B cell (primary cell): Measurements from ENCODE around the gene SLC47A2. TPM values are rescaled to one million over a fixed set of nuclear protein-coding genes. Genes with fewer than 3 reads are reported as not detected.

Source experiments
- ATAC-seq: fragments of 200-7000 bp; cut with Tn5 transposase; one replicate; pipeline ENCODE4 v1.10.0; 2021; ENCODE audit warnings: low read depth, mild to moderate bottlenecking, moderate number of reproducible peaks, moderate library complexity
- CTCF ChIA-PET: fragments of 350-600 bp; sonication (Branson Sonifier 250); formaldehyde crosslinking; loops from one replicate; lab custom pipeline; 2021; ENCODE audit warnings: antibody characterized with exemption, inconsistent platforms; lab: Charles Lee
- POLR2A ChIA-PET: fragments of 350-600 bp; sonication (Branson Sonifier 250); formaldehyde crosslinking; loops from one replicate; lab custom pipeline; 2021; ENCODE audit warnings: antibody characterized with exemption; lab: Charles Lee
- DNase-seq: peaks from one replicate; pipeline ENCODE4 v3.0.0; 2013
- H2AFZ ChIP-seq: 2 replicates; pipeline ENCODE4 v1.6.1; 2012; ENCODE audit warnings: mild to moderate bottlenecking, low read depth, low read length; ENCODE audit not compliant: insufficient read depth, poor library complexity, severe bottlenecking
- H3K27ac ChIP-seq, 2 donors: 1 replicate in 1 of 2; 2 replicates in 1 of 2; pipeline ENCODE4 v1.5.1; 2012 to 2013; ENCODE audit warnings: low read length in 2 of 2, mild to moderate bottlenecking in 2 of 2, moderate library complexity in 1 of 2
- H3K27me3 ChIP-seq, 4 experiments: fragments of 200-600 bp in 1 of 4; sonication (generic) in 1 of 4; replicated peaks in 1 of 4; 1 replicate in 2 of 4; 2 replicates in 2 of 4; pipeline versions ENCODE4 v1.6.1 to v1.7.0; 2013 to 2016; ENCODE audit warnings: low read length in 3 of 4, mild to moderate bottlenecking in 2 of 4, mixed read lengths in 1 of 4, moderate library complexity in 1 of 4; ENCODE audit not compliant: insufficient read depth in 4 of 4, control insufficient read depth in 3 of 4; ENCODE audit errors: control extremely low read depth in 1 of 4
- H3K36me3 ChIP-seq, 2 experiments: replicated peaks in 1 of 2; 1 replicate in 1 of 2; 2 replicates in 1 of 2; pipeline versions ENCODE4 v1.6.1 to v1.7.1; 2013; ENCODE audit warnings: low read length in 1 of 2; ENCODE audit not compliant: insufficient read depth in 2 of 2, control insufficient read depth in 1 of 2; ENCODE audit errors: control extremely low read depth in 1 of 2, extremely low read depth in 1 of 2
- H3K4me1 ChIP-seq, 2 donors: fragments of 200-600 bp in 1 of 2; sonication (generic) in 1 of 2; 1 replicate in 1 of 2; 2 replicates in 1 of 2; pipeline versions ENCODE4 v1.5.1 to v1.6.1; 2013 to 2017; ENCODE audit warnings: low read length in 2 of 2; ENCODE audit not compliant: control insufficient read depth in 2 of 2, insufficient read depth in 2 of 2
- H3K4me2 ChIP-seq: replicated peaks from 2 replicates; pipeline ENCODE3; 2012; ENCODE audit warnings: mild to moderate bottlenecking, low read depth, low read length; ENCODE audit not compliant: poor library complexity, severe bottlenecking
- H3K4me3 ChIP-seq, 5 experiments: fragments of 200-600 bp in 1 of 5; sonication (generic) in 1 of 5; 1 replicate in 3 of 5; 2 replicates in 2 of 5; pipeline versions ENCODE4 v1.5.1 to v1.7.0; 2011 to 2016; ENCODE audit warnings: low read length in 4 of 5, mild to moderate bottlenecking in 4 of 5, low read depth in 2 of 5, control low read depth in 1 of 5, moderate library complexity in 1 of 5; ENCODE audit not compliant: insufficient read depth in 1 of 5; ENCODE audit errors: control extremely low read depth in 1 of 5, extremely low read depth in 1 of 5
- H3K79me2 ChIP-seq: fragments of 200-600 bp; sonication (generic); one replicate; pipeline ENCODE4 v1.6.0; 2016; ENCODE audit warnings: low read length; ENCODE audit not compliant: control insufficient read depth, insufficient read depth
- H3K9ac ChIP-seq: fragments of 200-600 bp; sonication (generic); 2 replicates; pipeline ENCODE4 v1.6.1; 2017; ENCODE audit warnings: mild to moderate bottlenecking, low read length, moderate library complexity
- H3K9me3 ChIP-seq, 3 donors: one replicate each; pipeline versions ENCODE4 v1.6.1 to v1.7.1; 2013; ENCODE audit warnings: low read length in 2 of 3; ENCODE audit not compliant: control insufficient read depth in 2 of 3, insufficient read depth in 1 of 3; ENCODE audit errors: control extremely low read depth in 1 of 3
- H4K20me1 ChIP-seq: 2 replicates; pipeline ENCODE4 v1.6.0; 2012; ENCODE audit warnings: mild to moderate bottlenecking, low read length; ENCODE audit not compliant: insufficient read depth, control insufficient read depth, poor library complexity, severe bottlenecking
- H3K27ac Mint-ChIP-seq: one replicate; pipeline ENCODE4 v1.8.0; 2021; ENCODE audit warnings: mixed read lengths
- H3K27me3 Mint-ChIP-seq: one replicate; pipeline ENCODE4 v1.8.0; 2021; ENCODE audit warnings: mixed read lengths
- H3K4me1 Mint-ChIP-seq: one replicate; pipeline ENCODE4 v1.8.0; 2021; ENCODE audit warnings: mixed read lengths
- H3K4me3 Mint-ChIP-seq: one replicate; pipeline ENCODE4 v1.8.0; 2021; ENCODE audit warnings: mixed read lengths
- H3K9me3 Mint-ChIP-seq: one replicate; pipeline ENCODE4 v1.8.0; 2022; ENCODE audit warnings: mixed read lengths; ENCODE audit not compliant: insufficient read depth
- CTCF ChIP-seq: fragments of 200-600 bp; IDR thresholded peaks from one replicate; pipeline ENCODE4 v1.8.0; 2022; ENCODE audit warnings: antibody characterized with exemption, mild to moderate bottlenecking
- EZH2 ChIP-seq: IDR thresholded peaks from 2 replicates; pipeline ENCODE4 v1.6.1; 2012; ENCODE audit warnings: borderline replicate concordance, low read depth, mild to moderate bottlenecking, moderate library complexity, low read length; ENCODE audit not compliant: insufficient read depth, poor library complexity, severe bottlenecking
- WGBS: methylation state at CpG from one replicate; pipeline ENCODE4 v1.1.5; 2013; ENCODE audit warnings: missing lambda C conversion rate; ENCODE audit not compliant: insufficient coverage; 5-methylcytosine and 5-hydroxymethylcytosine counted together
- intact Hi-C: fragments of 100-400 bp; cut with micrococcal nuclease; formaldehyde crosslinking; loops from one replicate; pipeline ENCODE4 v1.10.0; 2022
- polyA plus RNA-seq: library from polyadenylated mRNA; depleted of rRNA; stranded (reverse); fragments of >200 nt; gene quantifications from 2 replicates; pipeline ENCODE4 v1.2.3, GENCODE V29; 2012
- total RNA-seq, 2 donors: library from RNA; stranded (reverse); fragments of 120-200 nt in 1 of 2; gene quantifications; 1 replicate in 1 of 2; 2 replicates in 1 of 2; pipeline versions ENCODE4 v1.2.3 to v1.2.4, GENCODE V29; 2013 to 2022

The SLC47A2 gene
- total and polyA plus RNA-seq, 2 donors (not counting 1 experiment from before 2014, with no cell fraction given), result not detected

GRCh38 chr17:19739241-19740201, 23.1 kb upstream of the SLC47A2 start:
- Histone ChIP-seq H3K27me3 (peaks cover 0 to 2% (median 0%) of the 10 kb centered on the region in 4 experiments), H4K20me1 (no peaks in the 10 kb centered on the region), H3K79me2 (no peaks in the 10 kb centered on the region), H3K27ac (no peak overlapping the region), H3K4me2 (no peak overlapping the region), H3K4me1 (peaks cover 0 to 2% of the 10 kb centered on the region in 2 donors), H3K4me3 (no peak overlapping the region), H3K9ac (no peak overlapping the region), H2AFZ (no peak overlapping the region), H3K9me3 (no peaks in the 10 kb centered on the region), H3K36me3 (no peaks in the 10 kb centered on the region)
- H3K27me3 Mint-ChIP-seq, result no peaks in the 10 kb centered on the region
- no peak overlapping the region for H3K4me3 Mint-ChIP-seq
- no peak overlapping the region for H3K27ac Mint-ChIP-seq
- ChIA-PET POLR2A (no interaction called here), CTCF (interaction anchor here (1.7 kb wide), 1 partner anchor 11 kb away, joined by 5 read pairs; no protein-coding TSS in a partner anchor)
- TF ChIP-seq EZH2, result no peak
- no peak for TF ChIP-seq CTCF
- intact Hi-C loops, result no loop called here
- DNase-seq (no peak), ATAC-seq (no peak)
- H3K4me1 Mint-ChIP-seq, result peaks cover 3% of the 10 kb centered on the region
- 90% methylated on average over 26 of the region's 26 CpGs for WGBS
- no peaks in the 10 kb centered on the region for H3K9me3 Mint-ChIP-seq

- Histone ChIP-seq H3K4me3 (no peak overlapping the region), H3K79me2 (no peaks in the 10 kb centered on the region), H3K4me1 (no peaks in the 10 kb centered on the region), H3K9ac (no peak overlapping the region), H4K20me1 (no peaks in the 10 kb centered on the region), H3K4me2 (no peak overlapping the region), H3K27ac (no peak overlapping the region), H3K27me3 (no peaks in the 10 kb centered on the region), H2AFZ (no peak overlapping the region), H3K36me3 (no peaks in the 10 kb centered on the region), H3K9me3 (no peaks in the 10 kb centered on the region)
- CTCF ChIA-PET, result no interaction called here
- TF ChIP-seq EZH2 (no peak), CTCF (no peak)
- no peak overlapping the region for H3K4me3 Mint-ChIP-seq
- POLR2A ChIA-PET, result no interaction called here
- 98% methylated on average over 9 of the region's 9 CpGs for WGBS
- H3K4me1 Mint-ChIP-seq, result no peaks in the 10 kb centered on the region
- intact Hi-C loops, result no loop called here
- H3K9me3 Mint-ChIP-seq, result no peaks in the 10 kb centered on the region
- ATAC-seq, result no peak
- no peak overlapping the region for H3K27ac Mint-ChIP-seq
- no peaks in the 10 kb centered on the region for H3K27me3 Mint-ChIP-seq
- no peak for DNase-seq
Observed at GRCh38 chr17:19738757-19739156, 22.4 kb upstream of the SLC47A2 start.
